Neural cell (in vitro differentiated cells): ENCODE data around the gene PDE1C. TPM values are rescaled to one million over a fixed set of nuclear protein-coding genes. Genes with fewer than 3 reads are reported as not detected.

ENCODE experiments used
- H2AFZ ChIP-seq: fragments of 200-600, 300-800 bp; sonication (generic), shearing (Covaris generic); 2 replicates; pipeline ENCODE4 v1.6.0; 2014; ENCODE audit warnings: low read depth, mild to moderate bottlenecking, antibody characterized with exemption, low read length, moderate library complexity
- H3F3A ChIP-seq: fragments of 200-600 bp; shearing (Covaris generic); 2 replicates; pipeline ENCODE4 v1.6.1; 2016; ENCODE audit warnings: mild to moderate bottlenecking, moderate library complexity, mixed read lengths, antibody characterized with exemption, low read length; ENCODE audit not compliant: insufficient read depth, poor library complexity, severe bottlenecking
- H3K27ac ChIP-seq: fragments of 200-600, 300-800 bp; sonication (generic), shearing (Covaris generic); 2 replicates; pipeline ENCODE4 v1.5.1; 2014; ENCODE audit warnings: mild to moderate bottlenecking, low read length, moderate library complexity
- H3K27me3 ChIP-seq: fragments of 300-800, 200-600 bp; sonication (generic), shearing (Covaris generic); 2 replicates; pipeline ENCODE4 v1.6.0; 2014; ENCODE audit warnings: mild to moderate bottlenecking, low read depth, low read length, moderate library complexity; ENCODE audit not compliant: insufficient read depth
- H3K36me3 ChIP-seq: fragments of 300-800, 200-600 bp; sonication (generic), shearing (Covaris generic); 2 replicates; pipeline ENCODE4 v1.5.1; 2014; ENCODE audit warnings: mild to moderate bottlenecking, antibody characterized with exemption, low read length, moderate library complexity; ENCODE audit not compliant: insufficient read depth
- H3K4me2 ChIP-seq: fragments of 300-800, 200-600 bp; sonication (generic), shearing (Covaris generic); 2 replicates; pipeline ENCODE4 v1.6.0; 2014; ENCODE audit warnings: mild to moderate bottlenecking, low read length
- H3K4me3 ChIP-seq: fragments of 300-800, 200-600 bp; sonication (generic), shearing (Covaris generic); 2 replicates; pipeline ENCODE4 v1.5.1; 2014; ENCODE audit warnings: mild to moderate bottlenecking, low read length, moderate library complexity
- H3K79me2 ChIP-seq: fragments of 200-600 bp; shearing (Covaris generic); replicated peaks from 2 replicates; pipeline ENCODE4 v1.6.0; 2014; ENCODE audit warnings: mild to moderate bottlenecking, low read length, moderate library complexity; ENCODE audit not compliant: insufficient read depth
- H3K9ac ChIP-seq: fragments of 300-800, 200-600 bp; sonication (generic), shearing (Covaris generic); 2 replicates; pipeline ENCODE4 v1.6.1; 2016; ENCODE audit warnings: mild to moderate bottlenecking, low read length, mixed read lengths
- H3K9me2 ChIP-seq: fragments of 200-600 bp; shearing (Covaris generic); 2 replicates; pipeline ENCODE4 v1.6.1; 2016; ENCODE audit warnings: mild to moderate bottlenecking, low read length, mixed read lengths; ENCODE audit not compliant: insufficient read depth
- H3K9me3 ChIP-seq: fragments of 200-600, 300-800 bp; sonication (generic), shearing (Covaris generic); 2 replicates; pipeline ENCODE4 v1.6.1; 2016; ENCODE audit warnings: mild to moderate bottlenecking, mixed run types, low read length, moderate library complexity, mixed read lengths
- H4K20me1 ChIP-seq: fragments of 200-600 bp; shearing (Covaris generic); 2 replicates; pipeline ENCODE4 v1.6.1; 2016; ENCODE audit warnings: mild to moderate bottlenecking, mixed run types; ENCODE audit not compliant: insufficient read depth
- EP300 ChIP-seq: fragments of 450-650 bp; conservative IDR thresholded peaks from 2 replicates; pipeline ENCODE4 v1.6.1; 2014; ENCODE audit warnings: antibody characterized with exemption, mild to moderate bottlenecking, moderate library complexity; ENCODE audit not compliant: poor library complexity, severe bottlenecking
- EZH2 ChIP-seq: fragments of 200-600, 300-800 bp; shearing (Covaris generic), sonication (generic); IDR thresholded peaks from 2 replicates; pipeline ENCODE4 v1.6.1; 2014; ENCODE audit warnings: antibody characterized with exemption, low read length, borderline replicate concordance, mild to moderate bottlenecking; ENCODE audit not compliant: insufficient read depth, poor library complexity, severe bottlenecking
- MXI1 ChIP-seq: fragments of 450-650 bp; conservative IDR thresholded peaks from 2 replicates; pipeline ENCODE4 v1.6.1; 2014; ENCODE audit warnings: antibody characterized with exemption, mild to moderate bottlenecking; ENCODE audit not compliant: poor library complexity, severe bottlenecking
- POLR2AphosphoS5 ChIP-seq: IDR thresholded peaks from 2 replicates; pipeline ENCODE4 v1.6.1; 2012
- RAD21 ChIP-seq: fragments of 450-650 bp; conservative IDR thresholded peaks from 2 replicates; pipeline ENCODE4 v1.6.1; 2014; ENCODE audit warnings: antibody characterized with exemption, mild to moderate bottlenecking, moderate library complexity
- SMC3 ChIP-seq: fragments of 450-650 bp; conservative IDR thresholded peaks from 2 replicates; pipeline ENCODE4 v1.6.1; 2014; ENCODE audit warnings: antibody characterized with exemption, mild to moderate bottlenecking, moderate library complexity; ENCODE audit not compliant: poor library complexity
- TAF1 ChIP-seq: IDR thresholded peaks from 2 replicates; pipeline ENCODE4 v1.6.1; 2012; ENCODE audit warnings: low read depth
- polyA plus RNA-seq: library from polyadenylated mRNA; depleted of rRNA; stranded (reverse); fragments of >200 nt; gene quantifications from 2 replicates; pipeline ENCODE4 v1.2.3, GENCODE V29; 2014
- TF ChIP-seq, protein P1 (sequence below): IDR thresholded peaks from 2 replicates; pipeline ENCODE4 v1.6.1; 2012; ENCODE audit warnings: borderline replicate concordance
- TF ChIP-seq, protein P2 (sequence below): fragments of 450-650 bp; IDR thresholded peaks from 2 replicates; pipeline ENCODE4 v1.5.1; 2014; ENCODE audit warnings: antibody characterized with exemption, mild to moderate bottlenecking, moderate library complexity; ENCODE audit not compliant: poor library complexity, severe bottlenecking

PDE1C gene
- polyA plus RNA-seq, 1 donor from 2014 or later = 6.6 TPM

DNA sequence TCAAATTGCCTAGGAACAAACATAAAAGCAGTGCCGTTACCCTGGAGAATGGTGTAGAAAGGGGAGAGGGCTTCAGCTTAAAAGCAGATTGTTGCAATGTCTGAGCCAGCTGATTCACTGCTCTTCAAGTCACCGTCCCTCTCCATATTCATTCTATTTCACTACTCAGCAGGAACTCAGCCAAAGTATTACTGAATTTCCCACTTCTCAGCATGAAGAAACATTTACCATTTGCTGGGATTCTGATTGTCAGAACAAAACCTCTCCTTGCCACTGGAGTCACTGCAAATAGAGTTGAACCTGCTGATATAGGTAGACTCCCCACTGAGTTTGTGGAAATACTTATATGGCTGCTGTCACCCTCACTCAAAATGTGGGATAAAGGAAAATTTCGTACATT, 311.5 kb downstream of the PDE1C start:
- H3K4me2 ChIP-seq = no peak overlapping the region
- no peak overlapping the region for H3K9ac ChIP-seq
- no peaks in the 10 kb centered on the region for H3K9me3 ChIP-seq
- no peaks in the 10 kb centered on the region for H3K36me3 ChIP-seq
- H3K27ac ChIP-seq = no peak overlapping the region
- no peaks in the 10 kb centered on the region for H3K27me3 ChIP-seq
- no peaks in the 10 kb centered on the region for H4K20me1 ChIP-seq
- no peak overlapping the region for H2AFZ ChIP-seq
- H3K9me2 ChIP-seq = no peaks in the 10 kb centered on the region
- no peak overlapping the region for H3K4me3 ChIP-seq
- TF ChIP-seq, protein P1, sequence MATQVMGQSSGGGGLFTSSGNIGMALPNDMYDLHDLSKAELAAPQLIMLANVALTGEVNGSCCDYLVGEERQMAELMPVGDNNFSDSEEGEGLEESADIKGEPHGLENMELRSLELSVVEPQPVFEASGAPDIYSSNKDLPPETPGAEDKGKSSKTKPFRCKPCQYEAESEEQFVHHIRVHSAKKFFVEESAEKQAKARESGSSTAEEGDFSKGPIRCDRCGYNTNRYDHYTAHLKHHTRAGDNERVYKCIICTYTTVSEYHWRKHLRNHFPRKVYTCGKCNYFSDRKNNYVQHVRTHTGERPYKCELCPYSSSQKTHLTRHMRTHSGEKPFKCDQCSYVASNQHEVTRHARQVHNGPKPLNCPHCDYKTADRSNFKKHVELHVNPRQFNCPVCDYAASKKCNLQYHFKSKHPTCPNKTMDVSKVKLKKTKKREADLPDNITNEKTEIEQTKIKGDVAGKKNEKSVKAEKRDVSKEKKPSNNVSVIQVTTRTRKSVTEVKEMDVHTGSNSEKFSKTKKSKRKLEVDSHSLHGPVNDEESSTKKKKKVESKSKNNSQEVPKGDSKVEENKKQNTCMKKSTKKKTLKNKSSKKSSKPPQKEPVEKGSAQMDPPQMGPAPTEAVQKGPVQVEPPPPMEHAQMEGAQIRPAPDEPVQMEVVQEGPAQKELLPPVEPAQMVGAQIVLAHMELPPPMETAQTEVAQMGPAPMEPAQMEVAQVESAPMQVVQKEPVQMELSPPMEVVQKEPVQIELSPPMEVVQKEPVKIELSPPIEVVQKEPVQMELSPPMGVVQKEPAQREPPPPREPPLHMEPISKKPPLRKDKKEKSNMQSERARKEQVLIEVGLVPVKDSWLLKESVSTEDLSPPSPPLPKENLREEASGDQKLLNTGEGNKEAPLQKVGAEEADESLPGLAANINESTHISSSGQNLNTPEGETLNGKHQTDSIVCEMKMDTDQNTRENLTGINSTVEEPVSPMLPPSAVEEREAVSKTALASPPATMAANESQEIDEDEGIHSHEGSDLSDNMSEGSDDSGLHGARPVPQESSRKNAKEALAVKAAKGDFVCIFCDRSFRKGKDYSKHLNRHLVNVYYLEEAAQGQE = peak; percentile 67
- TF ChIP-seq RAD21 (no peak), EP300 (peak; percentile 38), POLR2AphosphoS5 (peak; percentile 69)
- no peaks in the 10 kb centered on the region for H3F3A ChIP-seq
- no peaks in the 10 kb centered on the region for H3K79me2 ChIP-seq

DNA sequence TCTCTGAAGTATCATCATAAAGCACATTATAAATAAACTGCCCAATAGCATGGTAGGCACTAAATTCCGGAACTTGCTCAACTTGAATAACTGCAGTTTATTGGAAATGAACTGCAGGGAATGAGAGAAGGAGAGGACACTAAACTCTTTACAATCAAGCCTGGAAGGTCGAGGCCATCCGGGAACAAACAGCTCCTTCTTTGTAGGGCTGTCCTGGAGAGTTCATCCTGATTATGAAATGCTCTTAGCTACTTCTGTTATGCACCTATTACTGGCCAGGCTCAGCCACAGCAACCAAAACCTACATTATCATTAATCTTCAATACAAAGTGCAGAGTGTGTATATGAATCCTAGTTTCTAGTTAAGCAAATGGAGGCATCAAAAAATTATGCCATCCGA, 318.5 kb downstream of the PDE1C start:
- Histone ChIP-seq H3K27me3 (no peaks in the 10 kb centered on the region), H3F3A (no peaks in the 10 kb centered on the region), H3K4me2 (no peak overlapping the region), H3K4me3 (no peak overlapping the region), H3K9me2 (no peaks in the 10 kb centered on the region), H3K79me2 (no peaks in the 10 kb centered on the region), H3K36me3 (no peaks in the 10 kb centered on the region), H3K9ac (no peak overlapping the region), H4K20me1 (no peaks in the 10 kb centered on the region), H2AFZ (no peak overlapping the region), H3K9me3 (no peaks in the 10 kb centered on the region), H3K27ac (no peak overlapping the region)
- TF ChIP-seq, protein P2, sequence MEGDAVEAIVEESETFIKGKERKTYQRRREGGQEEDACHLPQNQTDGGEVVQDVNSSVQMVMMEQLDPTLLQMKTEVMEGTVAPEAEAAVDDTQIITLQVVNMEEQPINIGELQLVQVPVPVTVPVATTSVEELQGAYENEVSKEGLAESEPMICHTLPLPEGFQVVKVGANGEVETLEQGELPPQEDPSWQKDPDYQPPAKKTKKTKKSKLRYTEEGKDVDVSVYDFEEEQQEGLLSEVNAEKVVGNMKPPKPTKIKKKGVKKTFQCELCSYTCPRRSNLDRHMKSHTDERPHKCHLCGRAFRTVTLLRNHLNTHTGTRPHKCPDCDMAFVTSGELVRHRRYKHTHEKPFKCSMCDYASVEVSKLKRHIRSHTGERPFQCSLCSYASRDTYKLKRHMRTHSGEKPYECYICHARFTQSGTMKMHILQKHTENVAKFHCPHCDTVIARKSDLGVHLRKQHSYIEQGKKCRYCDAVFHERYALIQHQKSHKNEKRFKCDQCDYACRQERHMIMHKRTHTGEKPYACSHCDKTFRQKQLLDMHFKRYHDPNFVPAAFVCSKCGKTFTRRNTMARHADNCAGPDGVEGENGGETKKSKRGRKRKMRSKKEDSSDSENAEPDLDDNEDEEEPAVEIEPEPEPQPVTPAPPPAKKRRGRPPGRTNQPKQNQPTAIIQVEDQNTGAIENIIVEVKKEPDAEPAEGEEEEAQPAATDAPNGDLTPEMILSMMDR = no peak
- no peak for TF ChIP-seq SMC3
- no peak for TF ChIP-seq MXI1
- TF ChIP-seq EP300 = no peak
- no peak for TF ChIP-seq RAD21

GRCh38 chr7:31748084-31748483, 322.1 kb downstream of the PDE1C start:
- Histone ChIP-seq H3K79me2 (no peaks in the 10 kb centered on the region), H3F3A (no peaks in the 10 kb centered on the region), H3K9ac (no peak overlapping the region), H2AFZ (no peak overlapping the region), H4K20me1 (no peaks in the 10 kb centered on the region), H3K27ac (no peak overlapping the region), H3K9me3 (no peaks in the 10 kb centered on the region), H3K36me3 (no peaks in the 10 kb centered on the region), H3K4me2 (no peak overlapping the region), H3K4me3 (no peak overlapping the region), H3K9me2 (no peaks in the 10 kb centered on the region), H3K27me3 (no peaks in the 10 kb centered on the region)
- TF ChIP-seq RAD21 (no peak), SMC3 (no peak), MXI1 (no peak), TAF1 (no peak), EP300 (no peak), POLR2AphosphoS5 (no peak), EZH2 (no peak)
- TF ChIP-seq, protein P2 = no peak
- TF ChIP-seq, protein P1 = no peak
